GM20000 (cell line): ENCODE results near the gene SH3RF2.
A peak's percentile ranks its signal among the peaks of the same experiment; 100 is the strongest.

Experiments used
- DNase-seq: peaks from one replicate; pipeline ENCODE4 v3.0.0; 2012; ENCODE audit warnings: low spot score
- TF ChIP-seq, protein P1 (sequence below): IDR thresholded peaks from 2 replicates; pipeline ENCODE4 v1.5.1; 2012; ENCODE audit warnings: mild to moderate bottlenecking, control low read depth; ENCODE audit errors: extremely low read depth, missing control alignments

Gene SH3RF2

GRCh38 chr5:146060221-146060585 lies 123.8 kb downstream of the SH3RF2 start:
- TF ChIP-seq, protein P1, sequence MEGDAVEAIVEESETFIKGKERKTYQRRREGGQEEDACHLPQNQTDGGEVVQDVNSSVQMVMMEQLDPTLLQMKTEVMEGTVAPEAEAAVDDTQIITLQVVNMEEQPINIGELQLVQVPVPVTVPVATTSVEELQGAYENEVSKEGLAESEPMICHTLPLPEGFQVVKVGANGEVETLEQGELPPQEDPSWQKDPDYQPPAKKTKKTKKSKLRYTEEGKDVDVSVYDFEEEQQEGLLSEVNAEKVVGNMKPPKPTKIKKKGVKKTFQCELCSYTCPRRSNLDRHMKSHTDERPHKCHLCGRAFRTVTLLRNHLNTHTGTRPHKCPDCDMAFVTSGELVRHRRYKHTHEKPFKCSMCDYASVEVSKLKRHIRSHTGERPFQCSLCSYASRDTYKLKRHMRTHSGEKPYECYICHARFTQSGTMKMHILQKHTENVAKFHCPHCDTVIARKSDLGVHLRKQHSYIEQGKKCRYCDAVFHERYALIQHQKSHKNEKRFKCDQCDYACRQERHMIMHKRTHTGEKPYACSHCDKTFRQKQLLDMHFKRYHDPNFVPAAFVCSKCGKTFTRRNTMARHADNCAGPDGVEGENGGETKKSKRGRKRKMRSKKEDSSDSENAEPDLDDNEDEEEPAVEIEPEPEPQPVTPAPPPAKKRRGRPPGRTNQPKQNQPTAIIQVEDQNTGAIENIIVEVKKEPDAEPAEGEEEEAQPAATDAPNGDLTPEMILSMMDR, result no peak
- DNase-seq, result no peak

DNA sequence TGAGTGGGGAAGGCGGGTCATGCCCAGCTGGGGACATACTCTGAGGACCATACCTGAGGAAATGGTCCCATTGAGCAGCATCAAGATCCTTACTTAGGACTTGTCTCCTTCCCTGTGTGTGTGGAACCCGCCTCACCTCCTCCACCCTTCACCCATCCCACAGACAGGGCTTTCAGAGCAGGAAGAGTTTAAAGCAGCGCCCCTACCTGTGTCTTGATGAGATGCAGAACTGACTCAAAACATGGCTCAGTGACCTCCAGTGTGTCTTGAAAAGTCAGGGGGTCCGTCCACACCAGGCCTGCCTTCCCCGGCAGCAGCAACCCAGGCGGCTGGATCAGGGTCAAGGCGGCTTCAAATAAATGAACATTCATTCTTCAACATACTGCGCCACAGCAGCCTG lies 130.6 kb downstream of the SH3RF2 start:
- DNase-seq, result no peak
- TF ChIP-seq, protein P1, result no peak

- DNase-seq, result no peak
- TF ChIP-seq, protein P1, result no peak
Measured at GRCh38 chr5:146068206-146068605, 131.8 kb downstream of the SH3RF2 start.

DNA sequence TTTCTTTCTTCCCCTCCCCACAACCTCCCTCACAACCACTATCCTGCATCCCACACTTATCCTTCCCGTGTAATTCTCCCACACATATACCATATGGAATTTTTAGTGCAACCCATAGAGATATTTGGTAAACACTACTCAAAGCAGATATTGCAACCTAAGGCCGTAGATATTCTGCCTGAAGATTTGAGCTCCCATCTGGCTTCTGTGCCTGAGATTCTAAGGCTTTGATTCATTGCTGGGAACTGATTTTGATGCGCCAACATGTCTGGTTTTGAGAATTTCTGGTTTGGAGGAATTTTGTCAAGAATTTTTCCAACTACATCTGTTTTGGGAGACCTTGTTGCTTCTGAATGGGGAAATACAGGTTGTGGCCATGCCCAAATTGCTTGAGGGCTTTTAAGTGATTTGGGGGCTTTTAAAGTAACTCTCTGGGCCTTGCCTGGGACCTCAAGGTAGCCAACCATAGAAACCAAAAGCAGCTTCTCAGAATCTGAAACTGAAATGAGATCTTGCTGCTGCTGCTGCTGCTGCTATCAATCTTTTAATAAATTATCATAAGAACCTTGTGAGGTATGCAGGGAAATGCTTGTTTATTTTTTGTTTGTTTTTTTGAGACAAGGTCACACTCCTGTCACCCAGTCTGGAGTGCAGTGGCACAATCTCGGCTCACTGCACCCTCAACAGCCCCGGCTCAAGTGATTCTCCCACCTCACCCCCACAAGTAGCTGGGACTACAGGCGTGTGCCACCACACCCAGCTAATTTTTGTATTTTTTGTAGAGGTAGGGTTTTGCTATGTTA lies 132.8 kb downstream of the SH3RF2 start:
- TF ChIP-seq, protein P1, result no peak
- peak; percentile 27 for DNase-seq

DNA sequence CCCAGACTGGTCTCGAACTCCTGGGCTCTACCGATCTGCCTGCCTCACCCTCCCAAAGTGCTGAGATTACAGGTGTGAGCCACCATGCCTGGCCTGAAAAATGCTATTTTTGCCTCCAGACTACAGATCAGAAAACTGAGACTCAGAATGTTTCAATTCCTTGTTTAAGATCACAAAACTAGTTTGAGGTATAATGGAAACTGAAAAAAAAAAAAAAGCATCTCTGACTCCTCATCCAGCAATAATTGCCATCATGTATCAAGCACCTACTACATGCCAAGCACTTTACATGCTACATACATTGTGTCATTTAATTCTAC lies 133.4 kb downstream of the SH3RF2 start:
- no peak for DNase-seq
- TF ChIP-seq, protein P1, result no peak

DNA sequence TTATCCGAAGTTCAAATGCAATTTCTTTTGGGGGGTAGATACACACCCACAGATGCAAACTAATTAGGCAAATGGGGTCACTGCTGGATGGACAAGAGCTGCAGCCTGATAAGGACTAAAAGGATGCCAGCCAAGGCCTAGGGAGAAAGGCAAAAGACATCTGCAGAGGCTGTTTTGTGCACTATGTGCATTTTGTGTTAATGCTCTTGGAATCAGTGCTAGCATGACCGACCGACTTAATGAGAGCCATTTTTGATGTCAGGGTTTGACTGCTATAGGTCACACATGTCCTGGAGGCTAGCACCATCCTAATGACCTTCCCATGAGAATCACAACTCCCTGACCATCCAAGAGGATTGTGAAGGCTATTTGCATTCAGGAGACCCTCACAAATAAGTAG lies 134.4 kb downstream of the SH3RF2 start:
- no peak for DNase-seq
- TF ChIP-seq, protein P1, result no peak

GRCh38 chr5:146071171-146071570 lies 134.8 kb downstream of the SH3RF2 start:
- DNase-seq, result no peak

More at GRCh38 chr5:146071171-146071570, 134.8 kb downstream of the SH3RF2 start:
- TF ChIP-seq, protein P1, result no peak
